ENCODE data around the gene NOC2L. TPM values are rescaled to one million over a fixed set of nuclear protein-coding genes. Genes with fewer than 3 reads are reported as not detected.

Gene NOC2L
- total and polyA plus RNA-seq, 2 donors (not counting 3 experiments of a cell fraction or from before 2014, with no cell fraction given), result 55.3 to 87.9 TPM

DNA sequence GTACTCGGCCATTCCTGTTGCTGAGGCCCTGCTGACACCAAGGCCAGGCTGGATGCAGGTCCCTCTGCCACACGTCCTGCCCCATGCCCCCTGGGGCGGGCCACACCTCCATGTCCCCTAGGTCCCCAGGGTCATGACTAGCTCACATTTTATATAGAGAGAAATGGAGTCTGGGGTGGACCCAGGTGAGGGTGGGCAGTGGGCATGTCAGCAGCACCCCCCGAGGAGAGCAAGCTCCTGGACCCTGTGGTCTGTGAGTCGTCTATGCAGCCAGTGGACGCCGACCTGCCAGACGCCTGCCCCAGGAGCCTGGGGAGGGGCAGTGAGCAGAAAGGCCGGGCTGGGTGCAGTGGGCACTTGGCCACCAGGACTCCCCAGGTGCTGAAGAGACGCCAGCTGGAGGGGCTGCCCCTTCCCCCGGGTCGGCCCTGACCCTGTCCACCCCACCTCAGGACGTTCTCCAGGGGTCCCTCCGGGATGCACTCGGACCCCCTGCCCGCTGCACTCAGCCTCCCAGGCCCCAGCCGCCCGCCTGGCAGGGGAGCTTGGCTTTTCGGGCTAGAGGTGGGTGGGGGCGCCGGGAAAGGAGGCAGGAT, 19.4 kb downstream of the NOC2L start:
- intact Hi-C loops (cut with micrococcal nuclease), result loop anchor here (2.0 kb wide), 1 partner anchor 21 kb away; the partner anchor contains the start of gene KLHL17
- no peak for DNase-seq (ENCODE audit: low read depth, low spot score)
- no peaks in the 10 kb centered on the region for H4K20me1 ChIP-seq (replicated peaks; ENCODE audit: control insufficient read depth, extremely low read depth, insufficient read depth, low read length)
- ChIA-PET CTCF (interaction anchor here (0.6 to 3.0 kb wide), 5 partner anchors 10 to 503 kb away, joined by 3 to 13 read pairs (median 4); no protein-coding TSS in a partner anchor), POLR2A (no interaction called here)
- H3K79me2 ChIP-seq (ENCODE audit: control insufficient read depth, insufficient read depth, low read length), result no peaks in the 10 kb centered on the region
- dilution Hi-C loops (cut with MboI; ENCODE audit: extremely low pct_ligation_motif_present, low sequenced_read_pairs), result no loop called here
- no peaks in the 10 kb centered on the region for H3K9me1 ChIP-seq (replicated peaks; ENCODE audit: control insufficient read depth, extremely low read depth, insufficient read depth, low read length)
- TF ChIP-seq EZH2 (IDR thresholded peaks at IDR 0.05; ENCODE audit: borderline replicate concordance, low read depth, low read length, severe bottlenecking), result no peak
- TF ChIP-seq POLR2AphosphoS5 (IDR thresholded peaks at IDR 0.05; ENCODE audit: insufficient read depth, low read depth, low read length), result no peak
- no peak for TF ChIP-seq JUN (IDR thresholded peaks at IDR 0.05; ENCODE audit: borderline replicate concordance, insufficient read depth, insufficient read length, low read depth)
- TF ChIP-seq, protein P1, sequence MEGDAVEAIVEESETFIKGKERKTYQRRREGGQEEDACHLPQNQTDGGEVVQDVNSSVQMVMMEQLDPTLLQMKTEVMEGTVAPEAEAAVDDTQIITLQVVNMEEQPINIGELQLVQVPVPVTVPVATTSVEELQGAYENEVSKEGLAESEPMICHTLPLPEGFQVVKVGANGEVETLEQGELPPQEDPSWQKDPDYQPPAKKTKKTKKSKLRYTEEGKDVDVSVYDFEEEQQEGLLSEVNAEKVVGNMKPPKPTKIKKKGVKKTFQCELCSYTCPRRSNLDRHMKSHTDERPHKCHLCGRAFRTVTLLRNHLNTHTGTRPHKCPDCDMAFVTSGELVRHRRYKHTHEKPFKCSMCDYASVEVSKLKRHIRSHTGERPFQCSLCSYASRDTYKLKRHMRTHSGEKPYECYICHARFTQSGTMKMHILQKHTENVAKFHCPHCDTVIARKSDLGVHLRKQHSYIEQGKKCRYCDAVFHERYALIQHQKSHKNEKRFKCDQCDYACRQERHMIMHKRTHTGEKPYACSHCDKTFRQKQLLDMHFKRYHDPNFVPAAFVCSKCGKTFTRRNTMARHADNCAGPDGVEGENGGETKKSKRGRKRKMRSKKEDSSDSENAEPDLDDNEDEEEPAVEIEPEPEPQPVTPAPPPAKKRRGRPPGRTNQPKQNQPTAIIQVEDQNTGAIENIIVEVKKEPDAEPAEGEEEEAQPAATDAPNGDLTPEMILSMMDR (IDR thresholded peaks at IDR 0.05; ENCODE audit: extremely low read depth in 1 of 2, insufficient read depth in 1 of 2, low read depth in 1 of 2, low read length in 2 of 2), result no peak
- no peak for TF ChIP-seq POLR2A (IDR thresholded peaks at IDR 0.05; ENCODE audit: low read depth, low read length)
- TF ChIP-seq MYC (IDR thresholded peaks at IDR 0.05; ENCODE audit: low read depth, low read length), result no peak
- H3K4me2 ChIP-seq (ENCODE audit: insufficient read depth, low read length), result no peak overlapping the region
- no peak overlapping the region for H3K4me3 ChIP-seq (replicated peaks in 1 of 3; ENCODE audit: insufficient read depth in 1 of 3, low read depth in 1 of 3, low read length in 3 of 3)
- peaks cover 18 to 42% of the 10 kb centered on the region in 2 experiments for H3K27me3 ChIP-seq (ENCODE audit: control insufficient read depth in 2 of 2, insufficient read depth in 2 of 2, low read length in 2 of 2)
- FAIRE-seq, result no peak
- no TSS peak for BruUV-seq (replicated peaks)
- H2AFZ ChIP-seq (ENCODE audit: low read depth, low read length), result no peak overlapping the region
- H3K9me3 ChIP-seq (replicated peaks; ENCODE audit: control insufficient read depth, insufficient read depth, low read length), result no peaks in the 10 kb centered on the region
- H3K27ac ChIP-seq (ENCODE audit: insufficient read depth, low read depth, low read length), result no peak overlapping the region
- H3K9ac ChIP-seq (replicated peaks; ENCODE audit: extremely low read depth, insufficient read depth, low read length), result no peak overlapping the region
- no peaks in the 10 kb centered on the region for H3K36me3 ChIP-seq (ENCODE audit: control insufficient read depth in 2 of 2, extremely low read depth in 1 of 2, insufficient read depth in 2 of 2, low read length in 2 of 2)
- H3K4me1 ChIP-seq (ENCODE audit: control insufficient read depth, extremely low read depth, insufficient read depth, low read length), result peaks cover 12% of the 10 kb centered on the region

Measured in endothelial cell of umbilical vein (primary cell).